ENCODE data around the gene KLHL18. TPM values are rescaled to one million over a fixed set of nuclear protein-coding genes. Genes with fewer than 3 reads are reported as not detected.

KLHL18 gene
- polyA plus RNA-seq, 3 donors: 43.4 to 63.3 (median 45.3) TPM

DNA sequence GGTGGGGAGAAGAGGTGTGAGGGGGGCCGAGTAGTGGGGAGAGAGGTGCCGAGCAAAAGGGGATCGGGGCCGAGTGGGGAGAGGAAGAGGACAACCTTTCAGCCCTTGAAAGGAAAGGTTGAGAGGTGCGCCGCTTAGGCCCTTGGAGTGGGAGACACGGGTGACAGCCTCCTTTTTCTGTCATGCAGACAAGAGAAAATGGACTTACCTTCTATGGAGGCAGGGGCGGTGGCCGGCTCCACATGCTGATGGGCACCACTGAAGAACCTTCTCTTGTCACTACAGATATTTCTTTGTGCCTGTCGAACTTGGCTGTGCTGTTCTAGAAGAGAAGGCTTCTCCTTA lies 421 bp downstream of the KLHL18 start:
- peaks cover 53 to 62% of the 10 kb centered on the region in 2 donors for H3K4me1 ChIP-seq (ENCODE audit: control insufficient read depth in 1 of 2, insufficient read depth in 2 of 2, low read length in 2 of 2)
- peaks cover 62% of the 10 kb centered on the region for H3K79me2 ChIP-seq (ENCODE audit: insufficient read depth, low read length)
- peak in 1 of 3 donors; percentile 25 for DNase-seq
- peak overlapping the region; percentile 92 to 98 for H3K27ac ChIP-seq (ENCODE audit: low read depth in 1 of 2, low read length in 2 of 2)
- no peaks in the 10 kb centered on the region for H3K9me3 Mint-ChIP-seq
- H3K27ac Mint-ChIP-seq: peak overlapping the region; percentile 98 to 100 (median 100)
- H2AFZ ChIP-seq (ENCODE audit: insufficient read depth, low read depth, low read length, poor library complexity, severe bottlenecking): peak overlapping the region; percentile 90
- H4K20me1 ChIP-seq (ENCODE audit: insufficient read depth, low read length): peaks cover 22% of the 10 kb centered on the region
- peaks cover 7 to 26% of the 10 kb centered on the region in 2 donors for H3K36me3 Mint-ChIP-seq
- H3K36me3 ChIP-seq (replicated peaks in 1 of 2; ENCODE audit: control insufficient read depth in 1 of 2, insufficient read depth in 2 of 2, low read length in 2 of 2): peaks cover under 1 to 15% of the 10 kb centered on the region in 2 donors
- H3K4me3 ChIP-seq (replicated peaks in 1 of 3; ENCODE audit: low read depth in 2 of 3, low read length in 3 of 3): peak overlapping the region; percentile 82 to 91 (median 84)
- no peaks in the 10 kb centered on the region for H3K27me3 ChIP-seq (ENCODE audit: control insufficient read depth in 2 of 2, insufficient read depth in 2 of 2, low read length in 2 of 2)
- peaks cover 0 to 2% (median 1%) of the 10 kb centered on the region in 3 donors for H3K27me3 Mint-ChIP-seq (ENCODE audit: low read depth in 3 of 3)
- intact Hi-C loops (cut with micrococcal nuclease): loop anchor here (2.0 to 10.0 kb wide), 5 partner anchors 39 to 1162 kb away; partner anchors contain the start of genes PTPN23 (in 2 of the 2), SETD2 (in 2 of the 2), ATRIP (in 1 of the 2) and CCDC51 (in 1 of the 2)
- TF ChIP-seq, protein P1, sequence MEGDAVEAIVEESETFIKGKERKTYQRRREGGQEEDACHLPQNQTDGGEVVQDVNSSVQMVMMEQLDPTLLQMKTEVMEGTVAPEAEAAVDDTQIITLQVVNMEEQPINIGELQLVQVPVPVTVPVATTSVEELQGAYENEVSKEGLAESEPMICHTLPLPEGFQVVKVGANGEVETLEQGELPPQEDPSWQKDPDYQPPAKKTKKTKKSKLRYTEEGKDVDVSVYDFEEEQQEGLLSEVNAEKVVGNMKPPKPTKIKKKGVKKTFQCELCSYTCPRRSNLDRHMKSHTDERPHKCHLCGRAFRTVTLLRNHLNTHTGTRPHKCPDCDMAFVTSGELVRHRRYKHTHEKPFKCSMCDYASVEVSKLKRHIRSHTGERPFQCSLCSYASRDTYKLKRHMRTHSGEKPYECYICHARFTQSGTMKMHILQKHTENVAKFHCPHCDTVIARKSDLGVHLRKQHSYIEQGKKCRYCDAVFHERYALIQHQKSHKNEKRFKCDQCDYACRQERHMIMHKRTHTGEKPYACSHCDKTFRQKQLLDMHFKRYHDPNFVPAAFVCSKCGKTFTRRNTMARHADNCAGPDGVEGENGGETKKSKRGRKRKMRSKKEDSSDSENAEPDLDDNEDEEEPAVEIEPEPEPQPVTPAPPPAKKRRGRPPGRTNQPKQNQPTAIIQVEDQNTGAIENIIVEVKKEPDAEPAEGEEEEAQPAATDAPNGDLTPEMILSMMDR (IDR thresholded peaks at IDR 0.05): no peak
- H3K9ac ChIP-seq (ENCODE audit: insufficient read depth, low read length, poor library complexity, severe bottlenecking): peak overlapping the region; percentile 79
- WGBS (ENCODE audit: insufficient coverage): 0% methylated on average over 8 of the region's 10 CpGs
- H3K9me3 ChIP-seq (replicated peaks in 1 of 2; ENCODE audit: control insufficient read depth in 1 of 2, insufficient read depth in 1 of 2, low read length in 2 of 2): no peaks in the 10 kb centered on the region
- H3K4me1 Mint-ChIP-seq: peaks cover 57% of the 10 kb centered on the region
- H3K4me2 ChIP-seq (replicated peaks; ENCODE audit: extremely low read depth, low read length, poor library complexity, severe bottlenecking): peak overlapping the region; percentile 95
- H3K4me3 Mint-ChIP-seq: peak overlapping the region; percentile 95 to 99

DNA sequence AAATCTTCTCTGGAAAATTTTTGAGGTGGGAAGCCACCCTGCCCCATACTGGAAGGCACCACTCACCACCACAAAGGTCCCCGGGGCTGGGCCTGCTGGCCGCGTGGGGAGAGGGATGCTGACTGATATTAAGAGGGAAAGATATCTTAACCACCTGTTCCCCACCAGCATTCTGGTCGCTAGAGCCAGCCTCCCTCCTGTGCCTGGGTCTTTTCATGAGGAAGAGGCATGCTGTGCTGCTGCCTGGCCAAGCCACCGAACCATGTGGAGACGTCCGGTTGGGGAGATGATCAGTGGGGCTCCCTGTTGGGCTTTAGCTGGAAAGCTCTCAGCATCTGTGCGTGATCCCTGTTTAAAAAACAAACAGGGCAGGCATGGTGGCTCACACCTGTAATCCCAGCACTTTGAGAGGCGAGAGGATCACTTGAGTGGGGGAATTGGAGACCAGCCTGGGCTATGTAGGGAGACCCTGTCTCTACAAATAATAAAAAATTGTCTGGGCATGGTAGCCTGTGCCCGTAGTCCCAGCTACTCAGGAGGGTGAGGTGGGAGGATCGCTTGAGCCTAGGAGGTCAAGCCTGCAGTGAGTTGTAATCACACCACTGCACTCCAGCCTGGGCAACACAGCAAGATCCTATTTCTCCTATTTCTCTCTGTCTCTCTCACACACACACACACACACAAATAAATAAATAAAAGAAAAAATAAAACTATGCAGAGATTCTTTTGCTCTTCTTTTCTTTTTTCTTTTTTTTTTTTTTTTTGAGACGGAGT lies 1.0 kb downstream of the KLHL18 start:
- H3K9ac ChIP-seq (ENCODE audit: insufficient read depth, low read length, poor library complexity, severe bottlenecking): peak overlapping the region; percentile 79
- H3K36me3 ChIP-seq (replicated peaks in 1 of 2; ENCODE audit: control insufficient read depth in 1 of 2, insufficient read depth in 2 of 2, low read length in 2 of 2): peaks cover 4 to 20% of the 10 kb centered on the region in 2 donors
- Mint-ChIP-seq H3K36me3 (peaks cover 9 to 32% of the 10 kb centered on the region in 2 donors), H3K4me3 (peak overlapping the region; percentile 95 to 99), H3K27ac (peak overlapping the region; percentile 98 to 100 (median 100)), H3K9me3 (no peaks in the 10 kb centered on the region), H3K4me1 (peaks cover 64% of the 10 kb centered on the region), H3K27me3 (ENCODE audit: low read depth in 3 of 3) (peaks cover 0 to 2% (median 1%) of the 10 kb centered on the region in 3 donors)
- TF ChIP-seq, protein P1 (IDR thresholded peaks at IDR 0.05): no peak
- WGBS (ENCODE audit: insufficient coverage): 40% methylated on average over 1 of the region's 12 CpGs
- H3K79me2 ChIP-seq (ENCODE audit: insufficient read depth, low read length): peaks cover 68% of the 10 kb centered on the region
- peaks cover 25% of the 10 kb centered on the region for H4K20me1 ChIP-seq (ENCODE audit: insufficient read depth, low read length)
- H3K4me2 ChIP-seq (replicated peaks; ENCODE audit: extremely low read depth, low read length, poor library complexity, severe bottlenecking): peak overlapping the region; percentile 95
- peak overlapping the region; percentile 90 for H2AFZ ChIP-seq (ENCODE audit: insufficient read depth, low read depth, low read length, poor library complexity, severe bottlenecking)
- H3K4me3 ChIP-seq (replicated peaks in 1 of 3; ENCODE audit: low read depth in 2 of 3, low read length in 3 of 3): peak overlapping the region; percentile 82 to 91 (median 84)
- no peaks in the 10 kb centered on the region for H3K9me3 ChIP-seq (replicated peaks in 1 of 2; ENCODE audit: control insufficient read depth in 1 of 2, insufficient read depth in 1 of 2, low read length in 2 of 2)
- H3K27ac ChIP-seq (ENCODE audit: low read depth in 1 of 2, low read length in 2 of 2): peak overlapping the region; percentile 92 to 98
- H3K27me3 ChIP-seq (ENCODE audit: control insufficient read depth in 2 of 2, insufficient read depth in 2 of 2, low read length in 2 of 2): no peaks in the 10 kb centered on the region
- H3K4me1 ChIP-seq (ENCODE audit: control insufficient read depth in 1 of 2, insufficient read depth in 2 of 2, low read length in 2 of 2): peaks cover 60 to 68% of the 10 kb centered on the region in 2 donors
- intact Hi-C loops (cut with micrococcal nuclease): loop anchor here (2.0 to 10.0 kb wide), 5 partner anchors 39 to 1161 kb away; partner anchors contain the start of genes PTPN23 (in 2 of the 2), SETD2 (in 2 of the 2), ATRIP (in 1 of the 2) and CCDC51 (in 1 of the 2)
- no peak for DNase-seq
